ENCODE data around the gene PRXL2A. TPM values are rescaled to one million over a fixed set of nuclear protein-coding genes. Genes with fewer than 3 reads are reported as not detected.

The PRXL2A gene
- total RNA-seq, 5 donors from 2014 or later (not counting 1 experiment from before 2014, with no cell fraction given), result 2.9 to 6.3 (median 5.2) TPM

DNA sequence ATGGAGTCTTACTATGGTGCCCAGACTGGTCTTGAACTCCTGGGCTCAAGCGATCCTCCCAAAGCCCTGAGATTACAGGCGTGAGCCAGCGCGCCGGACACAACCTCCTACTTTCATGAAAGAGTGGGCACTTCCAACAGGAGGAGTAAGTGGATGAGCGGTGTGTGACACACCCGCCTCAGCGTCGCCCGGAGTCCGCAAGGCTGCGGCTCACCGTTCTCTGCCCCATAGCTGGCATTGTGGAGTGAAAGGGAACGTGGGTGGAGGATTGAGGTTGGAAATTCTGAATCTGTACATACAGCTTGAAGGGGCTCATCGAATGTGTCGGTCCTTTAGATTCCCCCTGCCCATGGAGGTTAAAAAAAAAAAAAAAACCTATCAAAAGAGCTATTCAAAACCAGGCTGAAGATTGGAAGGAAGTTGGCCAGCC is 524 bp upstream of the PRXL2A start:
- CTCF ChIA-PET, result interaction anchor here (0.6 to 1.9 kb wide), 20 partner anchors 15 to 329 kb away, joined by 3 to 12 read pairs (median 4); partner anchors contain the start of gene TMEM254 (in 1 of the 2)
- ATAC-seq (replicated peaks in 1 of 4) (peak; percentile 13 to 25 (median 17)), DNase-seq (no peak)
- peaks cover 0 to 7% of the 10 kb centered on the region in 2 donors for H3K27me3 Mint-ChIP-seq
- Histone ChIP-seq H3K4me3 (ENCODE audit: control insufficient read depth in 1 of 2, extremely low read depth in 1 of 2, low read length in 1 of 2) (peak overlapping the region; percentile 76 to 92), H3K36me3 (ENCODE audit: control insufficient read depth in 2 of 2, extremely low read depth in 1 of 2, insufficient read depth in 1 of 2, low read length in 1 of 2) (no peaks in the 10 kb centered on the region), H3K4me1 (ENCODE audit: control insufficient read depth in 1 of 2, extremely low read depth in 1 of 2, insufficient read depth in 2 of 2, low read length in 2 of 2) (peaks cover 0 to 19% of the 10 kb centered on the region in 2 experiments), H3K27me3 (replicated peaks in 1 of 2; ENCODE audit: control insufficient read depth in 2 of 2, extremely low read depth in 1 of 2, insufficient read depth in 2 of 2, low read length in 1 of 2) (peaks cover 0 to 26% of the 10 kb centered on the region in 2 experiments), H3K27ac (ENCODE audit: low read length) (no peak overlapping the region), H3K9me3 (no peaks in the 10 kb centered on the region)
- peaks cover 22 to 33% (median 30%) of the 10 kb centered on the region in 3 donors for H3K4me1 Mint-ChIP-seq
- no peaks in the 10 kb centered on the region for H3K36me3 Mint-ChIP-seq
- POLR2A ChIA-PET, result interaction anchor here (0.5 to 0.7 kb wide), 6 partner anchors 17 to 1357 kb away, joined by 3 to 8 read pairs (median 6); no protein-coding TSS in a partner anchor
- whole genome bisulfite sequencing (ENCODE audit: insufficient coverage), result 37% methylated on average over 5 of the region's 16 CpGs
- peak overlapping the region; percentile 89 to 91 (median 90) for H3K4me3 Mint-ChIP-seq
- H3K9me3 Mint-ChIP-seq, result no peaks in the 10 kb centered on the region
- H3K27ac Mint-ChIP-seq, result peak overlapping the region; percentile 67 to 89

DNA sequence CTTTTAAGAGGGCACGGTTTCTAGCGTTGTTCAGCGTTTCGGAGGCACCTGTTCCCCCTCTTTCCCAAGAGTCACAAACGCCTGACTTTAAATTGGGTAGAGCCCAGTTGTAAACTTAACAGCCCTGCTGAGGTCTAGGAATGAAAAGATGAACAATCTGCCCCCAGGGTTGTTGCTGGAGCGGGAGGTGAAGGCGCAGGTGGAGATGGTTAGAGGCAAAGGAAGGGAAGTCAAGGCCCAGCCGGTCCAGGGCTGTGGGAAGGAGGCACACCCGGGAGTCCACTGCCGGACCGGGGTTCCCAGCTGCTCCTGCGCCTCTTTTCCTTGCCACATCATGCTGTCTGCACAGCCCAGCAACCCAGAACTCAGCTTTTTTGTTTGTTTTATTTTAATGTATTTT is 770 bp downstream of the PRXL2A start:
- peak in 1 of 35 experiments; percentile 5 for DNase-seq
- Histone ChIP-seq H3K27me3 (replicated peaks in 1 of 2; ENCODE audit: control insufficient read depth in 2 of 2, extremely low read depth in 1 of 2, insufficient read depth in 2 of 2, low read length in 1 of 2) (peaks cover 0 to 26% of the 10 kb centered on the region in 2 experiments), H3K4me1 (ENCODE audit: control insufficient read depth in 1 of 2, extremely low read depth in 1 of 2, insufficient read depth in 2 of 2, low read length in 2 of 2) (peaks cover 0 to 19% of the 10 kb centered on the region in 2 experiments), H3K27ac (ENCODE audit: low read length) (no peak overlapping the region), H3K36me3 (ENCODE audit: control insufficient read depth in 2 of 2, extremely low read depth in 1 of 2, insufficient read depth in 1 of 2, low read length in 1 of 2) (no peaks in the 10 kb centered on the region), H3K9me3 (no peaks in the 10 kb centered on the region), H3K4me3 (ENCODE audit: control insufficient read depth in 1 of 2, extremely low read depth in 1 of 2, low read length in 1 of 2) (peak overlapping the region; percentile 76 to 92)
- no peaks in the 10 kb centered on the region for H3K36me3 Mint-ChIP-seq
- H3K4me3 Mint-ChIP-seq, result peak overlapping the region; percentile 89 to 91 (median 90)
- H3K27me3 Mint-ChIP-seq, result peaks cover 0 to 7% of the 10 kb centered on the region in 2 donors
- ATAC-seq (replicated peaks in 1 of 4), result no peak
- ChIA-PET POLR2A (no interaction called here), CTCF (no interaction called here)
- WGBS (ENCODE audit: insufficient coverage), result 36% methylated on average over 3 of the region's 12 CpGs
- H3K9me3 Mint-ChIP-seq, result no peaks in the 10 kb centered on the region
- H3K27ac Mint-ChIP-seq, result peak overlapping the region in 1 of 2 donors; percentile 28
- H3K4me1 Mint-ChIP-seq, result peaks cover 24 to 45% (median 38%) of the 10 kb centered on the region in 3 donors

DNA sequence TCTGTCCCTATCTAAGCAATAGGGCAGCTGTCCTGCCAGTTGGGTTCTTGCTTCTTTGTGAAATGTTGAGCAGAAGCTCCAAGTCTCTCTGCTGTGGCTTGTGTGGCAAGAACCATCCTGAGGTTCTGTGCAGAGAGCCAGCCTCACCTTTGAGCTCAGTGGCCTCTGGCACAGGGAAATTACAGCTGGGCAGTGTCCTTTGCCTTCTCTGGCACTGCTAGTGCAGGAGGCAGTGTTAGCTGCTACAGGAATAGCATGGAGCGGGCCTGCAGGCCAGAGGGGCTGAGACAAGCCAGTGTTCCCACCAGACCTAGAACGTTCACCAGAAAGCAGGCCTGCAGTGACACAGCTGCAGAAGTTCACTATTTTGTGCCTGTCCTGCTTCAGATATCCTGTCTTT is 1.8 kb downstream of the PRXL2A start:
- peaks cover 0 to 7% of the 10 kb centered on the region in 2 donors for H3K27me3 Mint-ChIP-seq
- POLR2A ChIA-PET, result no interaction called here
- CTCF ChIA-PET, result interaction anchor here in 1 of 2 donors (1.4 kb wide), 1 partner anchor 32 kb away, joined by 3 read pairs; no protein-coding TSS in a partner anchor
- H3K27me3 ChIP-seq (replicated peaks in 1 of 2; ENCODE audit: control insufficient read depth in 2 of 2, extremely low read depth in 1 of 2, insufficient read depth in 2 of 2, low read length in 1 of 2), result peaks cover 0 to 26% of the 10 kb centered on the region in 2 experiments
- H3K9me3 ChIP-seq, result no peaks in the 10 kb centered on the region
- no peak overlapping the region for H3K4me3 ChIP-seq (ENCODE audit: control insufficient read depth in 1 of 2, extremely low read depth in 1 of 2, low read length in 1 of 2)
- whole genome bisulfite sequencing (ENCODE audit: insufficient coverage), result 88% methylated on average over 2 of the region's 2 CpGs
- no peak overlapping the region for H3K27ac Mint-ChIP-seq
- no peak for ATAC-seq (replicated peaks in 1 of 4)
- H3K36me3 ChIP-seq (ENCODE audit: control insufficient read depth in 2 of 2, extremely low read depth in 1 of 2, insufficient read depth in 1 of 2, low read length in 1 of 2), result no peaks in the 10 kb centered on the region
- H3K4me1 Mint-ChIP-seq, result peaks cover 24 to 45% (median 38%) of the 10 kb centered on the region in 3 donors
- no peak overlapping the region for H3K27ac ChIP-seq (ENCODE audit: low read length)
- H3K9me3 Mint-ChIP-seq, result no peaks in the 10 kb centered on the region
- no peak for DNase-seq
- peaks cover 0 to 19% of the 10 kb centered on the region in 2 experiments for H3K4me1 ChIP-seq (ENCODE audit: control insufficient read depth in 1 of 2, extremely low read depth in 1 of 2, insufficient read depth in 2 of 2, low read length in 2 of 2)
- H3K36me3 Mint-ChIP-seq, result no peaks in the 10 kb centered on the region
- H3K4me3 Mint-ChIP-seq, result peak overlapping the region; percentile 89 to 91 (median 90)

DNA sequence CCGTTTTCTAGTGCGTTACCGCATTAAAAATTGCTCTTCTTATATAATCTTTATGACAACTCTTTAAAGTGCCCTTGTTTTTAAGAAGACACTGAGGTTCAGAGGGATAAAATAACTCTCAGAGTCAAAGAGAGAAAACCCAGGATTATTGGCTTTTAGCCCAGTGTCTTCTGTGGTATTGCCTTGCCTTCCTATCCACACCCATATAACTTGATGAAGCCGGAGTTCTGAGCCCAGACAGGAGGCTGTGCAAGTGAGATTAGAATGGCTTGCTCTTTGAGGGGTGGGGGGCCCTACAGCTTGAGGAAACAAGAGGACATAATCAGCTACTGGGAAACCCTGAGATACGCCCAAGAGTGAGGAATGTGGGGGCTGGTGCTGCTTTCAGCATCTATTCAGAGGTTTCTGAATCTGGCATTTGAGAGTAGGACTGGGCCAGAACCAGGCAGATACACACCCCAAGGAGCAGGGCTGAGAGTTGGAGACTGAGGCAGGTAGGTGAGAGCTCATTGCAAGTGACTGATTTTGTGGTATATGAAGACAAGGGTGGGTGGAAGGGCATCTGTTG is 2.3 kb downstream of the PRXL2A start:
- Mint-ChIP-seq H3K4me1 (peaks cover 24 to 45% (median 38%) of the 10 kb centered on the region in 3 donors), H3K27ac (peak overlapping the region in 1 of 2 donors; percentile 49), H3K27me3 (peaks cover 0 to 7% of the 10 kb centered on the region in 2 donors), H3K9me3 (no peaks in the 10 kb centered on the region), H3K36me3 (no peaks in the 10 kb centered on the region), H3K4me3 (peak overlapping the region in 1 of 3 donors; percentile 89)
- ChIA-PET POLR2A (no interaction called here), CTCF (interaction anchor here (0.5 to 1.4 kb wide), 2 partner anchors 33 to 309 kb away, joined by 3 to 4 read pairs; no protein-coding TSS in a partner anchor)
- 100% methylated on average over 1 of the region's 5 CpGs for WGBS (ENCODE audit: insufficient coverage)
- no peak overlapping the region for H3K27ac ChIP-seq (ENCODE audit: low read length)
- H3K9me3 ChIP-seq, result no peaks in the 10 kb centered on the region
- no peaks in the 10 kb centered on the region for H3K36me3 ChIP-seq (ENCODE audit: control insufficient read depth in 2 of 2, extremely low read depth in 1 of 2, insufficient read depth in 1 of 2, low read length in 1 of 2)
- peaks cover 0 to 26% of the 10 kb centered on the region in 2 experiments for H3K27me3 ChIP-seq (replicated peaks in 1 of 2; ENCODE audit: control insufficient read depth in 2 of 2, extremely low read depth in 1 of 2, insufficient read depth in 2 of 2, low read length in 1 of 2)
- DNase-seq (no peak), ATAC-seq (replicated peaks in 1 of 4) (no peak)
- H3K4me1 ChIP-seq (ENCODE audit: control insufficient read depth in 1 of 2, extremely low read depth in 1 of 2, insufficient read depth in 2 of 2, low read length in 2 of 2), result peaks cover 0 to 19% of the 10 kb centered on the region in 2 experiments
- H3K4me3 ChIP-seq (ENCODE audit: control insufficient read depth in 1 of 2, extremely low read depth in 1 of 2, low read length in 1 of 2), result no peak overlapping the region

DNA sequence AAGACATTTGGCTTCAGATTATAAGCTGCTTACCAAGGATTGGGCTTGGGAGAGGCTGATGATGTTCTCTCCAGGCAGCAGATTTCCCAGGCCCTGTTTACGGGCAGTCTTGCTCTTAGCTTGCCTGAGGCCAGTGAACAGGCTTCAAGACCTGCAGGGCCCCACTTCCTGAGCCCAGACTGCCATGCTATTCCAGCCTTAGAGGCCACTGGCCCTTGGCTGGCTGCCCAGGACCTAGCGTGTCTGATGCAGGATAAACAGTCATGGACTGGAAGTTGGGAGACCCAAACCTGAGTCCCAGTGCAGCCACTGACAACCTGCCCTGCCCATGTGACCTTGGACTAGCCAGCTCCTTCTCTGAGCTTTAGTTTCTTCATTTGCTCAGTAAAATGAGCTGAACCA is 2.9 kb downstream of the PRXL2A start:
- no peak overlapping the region for H3K27ac ChIP-seq (ENCODE audit: low read length)
- ATAC-seq (replicated peaks in 1 of 4) (no peak), DNase-seq (no peak)
- POLR2A ChIA-PET, result interaction anchor here (0.6 kb wide), 2 partner anchors 12 to 90 kb away, joined by 3 read pairs; no protein-coding TSS in a partner anchor
- Mint-ChIP-seq H3K27me3 (peaks cover 0 to 7% of the 10 kb centered on the region in 2 donors), H3K9me3 (no peaks in the 10 kb centered on the region), H3K4me3 (no peak overlapping the region), H3K4me1 (peaks cover 24 to 45% (median 40%) of the 10 kb centered on the region in 3 donors), H3K36me3 (no peaks in the 10 kb centered on the region), H3K27ac (no peak overlapping the region)
- CTCF ChIA-PET, result interaction anchor here (0.5 to 1.4 kb wide), 2 partner anchors 33 to 310 kb away, joined by 3 to 4 read pairs; no protein-coding TSS in a partner anchor
- 100% methylated on average over 2 of the region's 2 CpGs for WGBS (ENCODE audit: insufficient coverage)
- H3K27me3 ChIP-seq (replicated peaks in 1 of 2; ENCODE audit: control insufficient read depth in 2 of 2, extremely low read depth in 1 of 2, insufficient read depth in 2 of 2, low read length in 1 of 2), result peaks cover 0 to 26% of the 10 kb centered on the region in 2 experiments
- no peaks in the 10 kb centered on the region for H3K9me3 ChIP-seq
- no peaks in the 10 kb centered on the region for H3K36me3 ChIP-seq (ENCODE audit: control insufficient read depth in 2 of 2, extremely low read depth in 1 of 2, insufficient read depth in 1 of 2, low read length in 1 of 2)
- peaks cover 0 to 19% of the 10 kb centered on the region in 2 experiments for H3K4me1 ChIP-seq (ENCODE audit: control insufficient read depth in 1 of 2, extremely low read depth in 1 of 2, insufficient read depth in 2 of 2, low read length in 2 of 2)
- H3K4me3 ChIP-seq (ENCODE audit: control insufficient read depth in 1 of 2, extremely low read depth in 1 of 2, low read length in 1 of 2), result no peak overlapping the region

DNA sequence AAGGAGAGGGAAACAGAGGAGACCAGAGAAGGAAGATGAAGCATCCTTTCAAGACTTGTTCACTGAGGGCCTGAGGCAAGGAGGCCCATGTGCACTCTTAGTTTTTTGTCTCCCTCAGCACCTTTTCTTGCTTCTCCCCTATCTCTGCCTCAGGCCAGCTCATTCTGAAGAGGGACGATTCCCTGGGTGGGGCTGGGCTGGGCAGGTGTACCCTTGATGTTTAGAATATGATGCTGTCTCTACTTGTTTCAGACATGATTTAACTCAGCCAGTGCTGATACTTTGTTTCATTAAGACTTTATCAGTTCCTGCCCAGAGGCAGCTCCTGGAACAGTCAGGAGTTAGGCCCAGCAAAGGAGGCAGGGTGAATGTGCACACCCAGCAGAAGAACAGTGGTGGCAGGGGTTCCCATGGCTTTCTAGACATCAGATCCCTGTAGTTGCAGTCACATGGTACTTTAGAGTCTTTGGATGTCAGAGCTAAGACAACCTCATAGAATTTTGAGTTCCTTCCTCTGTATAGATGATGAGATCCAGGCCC is 3.4 kb downstream of the PRXL2A start:
- peaks cover 24 to 45% (median 41%) of the 10 kb centered on the region in 3 donors for H3K4me1 Mint-ChIP-seq

More for the DNA sequence above, 3.4 kb downstream of the PRXL2A start:
- ChIA-PET POLR2A (interaction anchor here (0.6 kb wide), 2 partner anchors 11 to 89 kb away, joined by 3 read pairs; no protein-coding TSS in a partner anchor), CTCF (interaction anchor here in 1 of 2 donors (1.4 kb wide), 1 partner anchor 34 kb away, joined by 3 read pairs; no protein-coding TSS in a partner anchor)
- ATAC-seq (replicated peaks in 1 of 4) (no peak), DNase-seq (no peak)
- Mint-ChIP-seq H3K4me3 (no peak overlapping the region), H3K27ac (no peak overlapping the region), H3K9me3 (no peaks in the 10 kb centered on the region), H3K36me3 (no peaks in the 10 kb centered on the region), H3K27me3 (peaks cover 0 to 7% of the 10 kb centered on the region in 2 donors)
- no peaks in the 10 kb centered on the region for H3K9me3 ChIP-seq
- H3K27ac ChIP-seq (ENCODE audit: low read length), result no peak overlapping the region
- H3K4me3 ChIP-seq (ENCODE audit: control insufficient read depth in 1 of 2, extremely low read depth in 1 of 2, low read length in 1 of 2), result no peak overlapping the region
- H3K36me3 ChIP-seq (ENCODE audit: control insufficient read depth in 2 of 2, extremely low read depth in 1 of 2, insufficient read depth in 1 of 2, low read length in 1 of 2), result no peaks in the 10 kb centered on the region
- no CpG with 5 or more reads among the region's 1 CpG for WGBS (ENCODE audit: insufficient coverage)
- H3K27me3 ChIP-seq (replicated peaks in 1 of 2; ENCODE audit: control insufficient read depth in 2 of 2, extremely low read depth in 1 of 2, insufficient read depth in 2 of 2, low read length in 1 of 2), result peaks cover 0 to 25% of the 10 kb centered on the region in 2 experiments
- peaks cover 0 to 19% of the 10 kb centered on the region in 2 experiments for H3K4me1 ChIP-seq (ENCODE audit: control insufficient read depth in 1 of 2, extremely low read depth in 1 of 2, insufficient read depth in 2 of 2, low read length in 2 of 2)

All from T-cell (primary cell).